Effector memory CD8-positive, alpha-beta T cell (primary cell): ENCODE measurements around the gene SH2D3C.
A peak's percentile ranks its signal among the peaks of the same experiment; 100 is the strongest.

Source experiments
- ATAC-seq: fragments of 150-1000 bp; cut with Tn5 transposase; replicated peaks from 2 replicates; pipeline ENCODE4 v1.10.0; 2021; ENCODE audit warnings: mild to moderate bottlenecking, moderate library complexity
- DNase-seq, 3 experiments: peaks; one replicate each; pipeline ENCODE4 v3.0.0; 2021
- H3K27ac Mint-ChIP-seq, 2 donors: one replicate each; pipeline ENCODE4 v1.8.0; 2022; ENCODE audit warnings: mild to moderate bottlenecking in 2 of 2, mixed read lengths in 2 of 2, moderate library complexity in 2 of 2
- H3K27me3 Mint-ChIP-seq, 2 donors: one replicate each; pipeline ENCODE4 v1.8.0; 2022; ENCODE audit warnings: mixed read lengths in 2 of 2
- H3K36me3 Mint-ChIP-seq: one replicate; pipeline ENCODE4 v1.8.0; 2022; ENCODE audit warnings: mild to moderate bottlenecking, moderate library complexity, mixed read lengths; ENCODE audit not compliant: insufficient read depth
- H3K4me1 Mint-ChIP-seq, 2 donors: one replicate each; pipeline ENCODE4 v1.8.0; 2022; ENCODE audit warnings: low read depth in 2 of 2, mixed read lengths in 2 of 2
- H3K4me3 Mint-ChIP-seq, 2 donors: one replicate each; pipeline ENCODE4 v1.8.0; 2022; ENCODE audit warnings: mild to moderate bottlenecking in 2 of 2, mixed read lengths in 2 of 2, moderate library complexity in 2 of 2
- H3K9me3 Mint-ChIP-seq, 2 donors: one replicate each; pipeline ENCODE4 v1.8.0; 2022; ENCODE audit warnings: mixed read lengths in 2 of 2

The SH2D3C gene

GRCh38 chr9:127772603-127773002, 5.9 kb downstream of the SH2D3C start:
- Mint-ChIP-seq H3K4me1 (peaks cover 52 to 53% of the 10 kb centered on the region in 2 donors), H3K36me3 (peaks cover 57% of the 10 kb centered on the region), H3K27ac (peak overlapping the region in 1 of 2 donors; percentile 22), H3K27me3 (no peaks in the 10 kb centered on the region), H3K9me3 (no peaks in the 10 kb centered on the region), H3K4me3 (no peak overlapping the region)
- DNase-seq (no peak), ATAC-seq (no peak)

DNA sequence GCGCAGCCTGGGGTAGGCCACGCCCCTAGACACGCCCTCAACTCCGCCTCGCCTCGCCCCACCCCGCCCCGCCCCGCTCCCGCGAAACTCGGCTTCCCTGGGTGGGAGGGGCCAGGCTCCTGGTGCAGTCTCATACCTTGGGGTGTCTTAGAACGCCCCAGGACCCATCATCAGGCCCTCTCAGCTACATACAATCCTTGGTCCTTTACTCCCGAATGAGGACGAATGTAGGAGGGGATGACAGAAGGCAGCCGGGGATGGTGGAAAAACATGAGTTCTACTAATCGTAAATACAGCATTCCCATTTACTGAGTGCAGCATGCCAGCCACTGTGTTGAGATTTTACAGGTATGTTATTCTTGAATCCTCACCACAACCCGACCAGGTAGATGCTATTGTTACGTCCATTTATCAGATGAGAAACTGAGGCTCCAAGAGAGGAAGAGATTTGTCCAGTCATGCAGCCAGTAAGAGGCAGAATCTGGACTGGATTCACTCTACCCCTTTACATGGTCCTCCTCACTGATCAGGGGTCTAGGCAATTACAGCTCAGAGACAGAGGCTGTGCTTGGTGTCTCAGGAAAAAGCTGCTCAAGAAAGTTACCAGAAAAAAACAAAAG, 6.8 kb downstream of the SH2D3C start:
- H3K27ac Mint-ChIP-seq, result peak overlapping the region; percentile 95
- peak overlapping the region; percentile 88 to 91 for H3K4me3 Mint-ChIP-seq
- no peak for DNase-seq
- no peak for ATAC-seq
- H3K4me1 Mint-ChIP-seq, result peaks cover 51 to 58% of the 10 kb centered on the region in 2 donors
- no peaks in the 10 kb centered on the region for H3K27me3 Mint-ChIP-seq
- peaks cover 56% of the 10 kb centered on the region for H3K36me3 Mint-ChIP-seq
- H3K9me3 Mint-ChIP-seq, result no peaks in the 10 kb centered on the region

DNA sequence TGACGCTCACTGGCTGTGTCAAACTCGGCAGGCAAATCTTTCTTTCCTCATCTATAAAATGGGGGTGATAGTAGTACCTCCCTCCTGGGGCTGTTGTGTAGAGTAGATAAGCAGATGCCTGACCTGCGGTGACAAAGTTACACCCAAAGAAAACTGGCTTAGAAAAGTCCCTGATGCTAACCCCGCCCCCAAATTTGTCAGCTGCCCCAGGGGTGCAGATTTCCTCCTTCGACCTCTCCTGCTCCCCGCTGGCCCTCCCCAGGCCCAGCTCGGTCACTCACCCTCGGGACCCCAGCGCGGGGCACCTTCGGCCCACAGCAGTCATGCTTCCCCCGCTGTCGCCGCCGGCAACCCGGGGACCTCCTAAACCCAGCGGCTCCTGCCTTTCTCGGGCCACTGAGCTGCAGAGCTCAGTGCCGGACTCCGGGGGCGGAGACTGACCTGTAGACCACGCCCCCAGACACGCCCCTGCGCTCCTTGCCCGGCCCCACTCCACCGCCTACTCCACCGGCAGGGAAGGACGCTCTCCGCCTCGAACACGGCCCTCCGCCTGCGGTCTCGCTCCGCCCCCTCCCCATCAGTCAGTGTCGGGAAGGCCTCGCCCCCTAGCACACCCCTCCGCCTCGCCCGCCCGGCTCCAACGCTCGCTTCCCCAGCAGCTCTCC, 7.4 kb downstream of the SH2D3C start:
- ATAC-seq, result peak; percentile 79
- Mint-ChIP-seq H3K36me3 (peaks cover 54% of the 10 kb centered on the region), H3K4me1 (peaks cover 48 to 60% of the 10 kb centered on the region in 2 donors), H3K27me3 (no peaks in the 10 kb centered on the region), H3K9me3 (no peaks in the 10 kb centered on the region), H3K4me3 (peak overlapping the region; percentile 88 to 91), H3K27ac (peak overlapping the region; percentile 95)
- peak; percentile 86 to 90 (median 90) for DNase-seq

- Mint-ChIP-seq H3K4me1 (peaks cover 53 to 63% of the 10 kb centered on the region in 2 donors), H3K27ac (peak overlapping the region; percentile 95), H3K4me3 (peak overlapping the region; percentile 88 to 91), H3K27me3 (no peaks in the 10 kb centered on the region), H3K36me3 (peaks cover 59% of the 10 kb centered on the region), H3K9me3 (no peaks in the 10 kb centered on the region)
- ATAC-seq (no peak), DNase-seq (no peak)
These were observed 7.9 kb downstream of the SH2D3C start for GRCh38 chr9:127770583-127770904.

- no peak for ATAC-seq
These were observed 8.4 kb downstream of the SH2D3C start for GRCh38 chr9:127769929-127770582.

DNA sequence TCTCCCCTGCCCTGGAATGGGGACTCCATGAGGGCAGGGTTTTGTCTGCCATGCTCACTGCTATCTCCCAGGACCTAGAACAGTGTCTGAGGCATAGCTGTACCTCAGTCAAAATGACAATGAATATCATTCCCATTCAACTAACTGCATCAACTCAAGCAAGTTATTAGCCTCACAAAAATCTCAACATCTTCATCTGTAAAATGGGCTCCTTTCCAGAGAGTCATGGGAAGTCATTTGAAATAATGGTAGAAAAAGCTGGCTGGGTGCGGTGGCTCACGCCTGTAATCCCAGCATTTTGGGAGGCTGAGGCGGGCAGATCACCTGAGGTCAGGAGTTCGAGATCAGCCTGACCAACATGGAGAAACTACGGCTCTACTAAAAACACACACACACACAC, 9.4 kb downstream of the SH2D3C start:
- DNase-seq (no peak), ATAC-seq (no peak)
- peak overlapping the region; percentile 95 for H3K27ac Mint-ChIP-seq
- no peaks in the 10 kb centered on the region for H3K9me3 Mint-ChIP-seq
- peaks cover 61% of the 10 kb centered on the region for H3K36me3 Mint-ChIP-seq
- peaks cover 61 to 72% of the 10 kb centered on the region in 2 donors for H3K4me1 Mint-ChIP-seq
- peak overlapping the region; percentile 88 to 91 for H3K4me3 Mint-ChIP-seq
- no peaks in the 10 kb centered on the region for H3K27me3 Mint-ChIP-seq

More at GRCh38 chr9:127769929-127770582, 8.4 kb downstream of the SH2D3C start:
- no peaks in the 10 kb centered on the region for H3K9me3 Mint-ChIP-seq
- peaks cover 64% of the 10 kb centered on the region for H3K36me3 Mint-ChIP-seq
- no peaks in the 10 kb centered on the region for H3K27me3 Mint-ChIP-seq
- peak overlapping the region; percentile 95 for H3K27ac Mint-ChIP-seq
- H3K4me1 Mint-ChIP-seq, result peaks cover 58 to 68% of the 10 kb centered on the region in 2 donors
- peak overlapping the region; percentile 88 to 91 for H3K4me3 Mint-ChIP-seq
- DNase-seq, result no peak

DNA sequence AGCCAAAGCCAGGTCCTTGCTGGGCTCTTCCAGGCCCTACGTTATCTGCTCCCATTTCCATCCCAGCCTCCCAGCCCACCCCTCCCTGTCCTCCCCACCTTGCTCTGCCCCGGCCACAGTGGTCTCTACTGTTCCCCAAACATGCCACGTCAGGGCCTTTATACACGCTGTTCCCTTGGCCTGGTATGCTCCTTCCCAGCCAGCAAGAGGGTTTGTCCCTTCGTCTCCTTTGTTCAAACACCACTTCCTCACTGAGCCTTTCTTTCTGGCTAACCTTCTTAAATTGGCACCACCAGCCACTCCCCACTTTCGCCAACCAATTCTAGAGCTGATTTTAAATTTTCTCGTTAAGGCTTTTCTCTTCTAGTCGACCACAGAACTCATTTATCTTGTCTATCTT, 9.8 kb downstream of the SH2D3C start:
- H3K27ac Mint-ChIP-seq, result peak overlapping the region; percentile 95

DNA sequence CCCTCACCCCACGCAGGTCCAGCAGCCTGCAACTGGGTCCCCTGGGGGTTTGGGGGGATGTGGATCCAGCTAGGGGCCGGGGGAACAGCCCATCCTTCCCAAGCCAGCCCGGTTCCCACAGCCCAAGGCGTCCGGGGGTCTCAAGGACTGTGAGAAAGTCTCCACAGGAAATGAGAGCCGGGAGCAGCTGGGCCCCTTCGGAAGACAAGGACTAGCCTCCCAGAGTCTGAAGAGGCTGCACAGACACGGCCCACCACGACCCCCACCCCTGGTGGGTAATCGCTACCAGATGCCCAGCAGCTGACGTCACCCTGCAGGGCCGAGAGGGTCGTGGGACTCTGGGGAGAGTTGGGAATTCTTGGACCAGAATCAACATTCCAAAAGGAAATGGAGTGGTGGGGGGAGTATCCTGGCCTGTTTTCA, 10.5 kb downstream of the SH2D3C start:
- no peak for DNase-seq
- Mint-ChIP-seq H3K4me3 (peak overlapping the region; percentile 88 to 91), H3K27me3 (no peaks in the 10 kb centered on the region), H3K4me1 (peaks cover 68 to 76% of the 10 kb centered on the region in 2 donors), H3K36me3 (peaks cover 53% of the 10 kb centered on the region), H3K9me3 (no peaks in the 10 kb centered on the region), H3K27ac (peak overlapping the region; percentile 95)
- ATAC-seq, result no peak

More for the DNA sequence above, 9.8 kb downstream of the SH2D3C start:
- peaks cover 57% of the 10 kb centered on the region for H3K36me3 Mint-ChIP-seq
- peak overlapping the region; percentile 88 to 91 for H3K4me3 Mint-ChIP-seq
- no peaks in the 10 kb centered on the region for H3K9me3 Mint-ChIP-seq
- H3K27me3 Mint-ChIP-seq, result no peaks in the 10 kb centered on the region
- ATAC-seq, result no peak
- DNase-seq, result no peak
- H3K4me1 Mint-ChIP-seq, result peaks cover 62 to 73% of the 10 kb centered on the region in 2 donors

DNA sequence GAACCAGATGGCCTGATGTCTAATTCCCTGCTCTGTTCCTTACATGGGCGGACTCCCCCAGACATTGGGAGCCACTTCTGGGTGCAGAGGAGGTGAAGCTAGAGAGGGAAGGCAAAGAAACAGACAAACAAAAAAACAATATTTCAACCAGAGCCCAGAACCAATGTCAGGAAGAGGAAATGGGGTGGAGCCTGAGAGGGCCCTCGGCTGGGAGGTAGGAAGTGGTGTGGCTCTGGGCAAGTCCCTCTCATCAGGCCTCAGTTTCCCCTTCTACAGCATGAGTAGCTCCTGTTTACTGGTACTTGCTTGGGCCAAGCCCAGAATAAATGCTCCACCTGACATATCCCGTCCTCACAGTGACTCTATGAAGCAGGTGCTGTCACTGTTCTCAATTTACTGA, 11.1 kb downstream of the SH2D3C start:
- no peaks in the 10 kb centered on the region for H3K27me3 Mint-ChIP-seq
- ATAC-seq (no peak), DNase-seq (no peak)
- peaks cover 73 to 80% of the 10 kb centered on the region in 2 donors for H3K4me1 Mint-ChIP-seq
- H3K9me3 Mint-ChIP-seq, result no peaks in the 10 kb centered on the region
- H3K4me3 Mint-ChIP-seq, result peak overlapping the region; percentile 88 to 91
- H3K27ac Mint-ChIP-seq, result peak overlapping the region; percentile 95
- peaks cover 56% of the 10 kb centered on the region for H3K36me3 Mint-ChIP-seq

- H3K27ac Mint-ChIP-seq, result peak overlapping the region; percentile 95
- no peaks in the 10 kb centered on the region for H3K9me3 Mint-ChIP-seq
- no peak for DNase-seq
- ATAC-seq, result no peak
- H3K27me3 Mint-ChIP-seq, result no peaks in the 10 kb centered on the region
- peaks cover 68 to 72% of the 10 kb centered on the region in 2 donors for H3K4me1 Mint-ChIP-seq
- peak overlapping the region in 1 of 2 donors; percentile 43 for H3K4me3 Mint-ChIP-seq
- peaks cover 51% of the 10 kb centered on the region for H3K36me3 Mint-ChIP-seq
These were observed 13.0 kb downstream of the SH2D3C start for GRCh38 chr9:127765418-127765817.

DNA sequence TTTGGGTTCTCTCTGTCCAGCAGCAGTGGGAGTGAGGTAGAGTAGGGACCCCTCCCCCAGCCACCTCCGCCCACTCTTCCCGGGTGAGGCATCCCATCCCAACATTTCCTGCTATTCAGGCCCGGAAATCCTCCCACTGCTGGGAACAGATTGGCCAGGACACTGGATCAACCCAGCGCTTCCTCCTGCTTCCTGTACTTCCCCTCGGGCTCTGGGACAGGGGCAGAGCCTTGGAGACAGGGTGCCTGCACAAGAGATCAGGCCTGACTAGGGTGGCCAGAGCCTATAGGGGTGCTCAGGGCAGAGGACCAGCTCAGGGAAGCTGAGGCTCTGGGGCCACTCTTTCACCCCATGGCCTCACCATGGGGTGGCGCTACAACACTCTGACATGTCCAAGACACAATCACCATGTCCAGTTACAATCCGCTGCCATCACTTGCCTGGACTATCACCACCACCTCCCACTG, 14.5 kb downstream of the SH2D3C start:
- no peaks in the 10 kb centered on the region for H3K27me3 Mint-ChIP-seq
- peak; percentile 50 for ATAC-seq
- no peak for DNase-seq
- H3K4me1 Mint-ChIP-seq, result peaks cover 57 to 62% of the 10 kb centered on the region in 2 donors
- H3K27ac Mint-ChIP-seq, result peak overlapping the region; percentile 95
- H3K9me3 Mint-ChIP-seq, result no peaks in the 10 kb centered on the region
- H3K36me3 Mint-ChIP-seq, result peaks cover 56% of the 10 kb centered on the region
- H3K4me3 Mint-ChIP-seq, result no peak overlapping the region

GRCh38 chr9:127762111-127762676, 16.3 kb downstream of the SH2D3C start:
- Mint-ChIP-seq H3K27ac (peak overlapping the region; percentile 95), H3K36me3 (peaks cover 71% of the 10 kb centered on the region), H3K27me3 (no peaks in the 10 kb centered on the region), H3K4me3 (no peak overlapping the region), H3K9me3 (no peaks in the 10 kb centered on the region), H3K4me1 (peaks cover 50 to 53% of the 10 kb centered on the region in 2 donors)
- ATAC-seq, result no peak
- no peak for DNase-seq

- Mint-ChIP-seq H3K9me3 (no peaks in the 10 kb centered on the region), H3K27me3 (no peaks in the 10 kb centered on the region), H3K4me3 (no peak overlapping the region), H3K4me1 (peaks cover 46 to 47% of the 10 kb centered on the region in 2 donors), H3K27ac (peak overlapping the region in 1 of 2 donors; percentile 95), H3K36me3 (peaks cover 68% of the 10 kb centered on the region)
- DNase-seq (no peak), ATAC-seq (no peak)
These were observed 16.9 kb downstream of the SH2D3C start for GRCh38 chr9:127761491-127761956.
